ENCODE results near the gene IQSEC1. TPM values are rescaled to one million over a fixed set of nuclear protein-coding genes. Genes with fewer than 3 reads are reported as not detected.

IQSEC1 gene
- total RNA-seq, 1 donor from 2014 or later = 211 TPM

DNA sequence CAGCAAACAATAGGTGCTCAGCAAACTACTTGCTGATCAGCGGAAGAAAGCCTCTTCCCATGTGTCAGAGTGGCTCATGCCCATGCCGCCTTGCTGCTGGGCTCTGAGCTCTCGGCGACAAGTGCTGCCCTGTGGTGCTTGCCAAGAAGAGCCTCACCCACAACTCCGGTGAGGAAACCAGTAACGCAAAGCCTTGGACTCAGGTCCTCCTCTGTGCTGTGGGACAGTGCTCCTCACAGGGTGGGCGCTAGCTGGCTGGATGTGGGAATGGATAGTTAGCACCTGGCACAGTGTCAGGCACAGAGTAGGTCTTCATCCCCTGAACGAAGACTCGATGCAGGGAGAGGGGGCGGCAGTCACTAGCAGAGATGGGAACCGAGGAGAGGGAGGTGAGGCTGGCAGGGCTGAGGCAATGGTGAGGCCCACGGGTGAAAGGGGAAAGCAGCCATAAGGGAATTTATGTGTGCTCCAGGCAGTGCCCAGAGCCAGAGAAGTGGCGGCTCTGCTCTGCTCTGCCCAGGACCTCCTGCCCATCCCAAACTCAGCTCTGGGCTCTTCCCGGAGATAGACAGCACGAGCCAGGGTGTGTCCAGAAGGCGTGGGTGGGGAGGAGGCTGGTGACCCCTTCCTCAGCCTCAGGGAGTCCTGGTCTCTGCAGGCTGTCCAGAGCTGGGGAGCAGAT is 55.7 kb downstream of the IQSEC1 start:
- H3K4me3 Mint-ChIP-seq (ENCODE audit: unreplicated experiment) = peak overlapping the region; percentile 97
- peaks cover 31% of the 10 kb centered on the region for H3K9me3 Mint-ChIP-seq (ENCODE audit: unreplicated experiment)
- peaks cover 34% of the 10 kb centered on the region for H3K27me3 Mint-ChIP-seq (ENCODE audit: unreplicated experiment)
- no peak for DNase-seq
- H3K36me3 Mint-ChIP-seq (ENCODE audit: unreplicated experiment) = no peaks in the 10 kb centered on the region
- TF ChIP-seq, protein P1, sequence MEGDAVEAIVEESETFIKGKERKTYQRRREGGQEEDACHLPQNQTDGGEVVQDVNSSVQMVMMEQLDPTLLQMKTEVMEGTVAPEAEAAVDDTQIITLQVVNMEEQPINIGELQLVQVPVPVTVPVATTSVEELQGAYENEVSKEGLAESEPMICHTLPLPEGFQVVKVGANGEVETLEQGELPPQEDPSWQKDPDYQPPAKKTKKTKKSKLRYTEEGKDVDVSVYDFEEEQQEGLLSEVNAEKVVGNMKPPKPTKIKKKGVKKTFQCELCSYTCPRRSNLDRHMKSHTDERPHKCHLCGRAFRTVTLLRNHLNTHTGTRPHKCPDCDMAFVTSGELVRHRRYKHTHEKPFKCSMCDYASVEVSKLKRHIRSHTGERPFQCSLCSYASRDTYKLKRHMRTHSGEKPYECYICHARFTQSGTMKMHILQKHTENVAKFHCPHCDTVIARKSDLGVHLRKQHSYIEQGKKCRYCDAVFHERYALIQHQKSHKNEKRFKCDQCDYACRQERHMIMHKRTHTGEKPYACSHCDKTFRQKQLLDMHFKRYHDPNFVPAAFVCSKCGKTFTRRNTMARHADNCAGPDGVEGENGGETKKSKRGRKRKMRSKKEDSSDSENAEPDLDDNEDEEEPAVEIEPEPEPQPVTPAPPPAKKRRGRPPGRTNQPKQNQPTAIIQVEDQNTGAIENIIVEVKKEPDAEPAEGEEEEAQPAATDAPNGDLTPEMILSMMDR (IDR thresholded peaks at IDR 0.05; ENCODE audit: partially characterized antibody, unreplicated experiment) = no peak
- H3K4me1 Mint-ChIP-seq (ENCODE audit: low read depth, unreplicated experiment) = peaks cover 45% of the 10 kb centered on the region
- peak overlapping the region; percentile 99 for H3K27ac Mint-ChIP-seq (ENCODE audit: unreplicated experiment)

DNA sequence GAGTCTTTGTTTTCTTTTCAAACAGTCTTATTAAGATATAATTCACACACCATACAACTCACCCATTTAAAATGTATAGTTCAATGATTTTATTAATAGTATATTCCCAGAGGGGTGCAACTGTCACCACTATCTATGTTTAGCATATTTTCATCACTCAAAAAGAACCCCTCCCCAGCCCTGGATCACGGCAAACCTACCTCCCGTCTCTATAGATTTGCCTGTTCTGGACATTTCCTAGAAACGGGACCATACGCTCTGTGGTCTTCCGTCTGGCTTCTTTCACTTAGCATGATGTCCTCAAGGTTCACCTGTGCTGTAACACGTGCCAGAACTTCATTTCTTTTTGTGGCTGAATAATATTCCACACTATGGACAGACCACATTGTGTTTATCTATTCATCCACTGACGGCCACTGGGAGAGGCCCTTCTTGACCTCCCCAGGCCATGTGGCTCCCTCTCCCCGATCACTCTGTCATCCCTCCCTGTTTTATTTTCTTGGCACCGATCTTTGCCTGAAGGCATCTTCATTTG is 56.4 kb downstream of the IQSEC1 start:
- TF ChIP-seq, protein P1 (IDR thresholded peaks at IDR 0.05; ENCODE audit: partially characterized antibody, unreplicated experiment) = no peak
- H3K4me3 Mint-ChIP-seq (ENCODE audit: unreplicated experiment) = peak overlapping the region; percentile 97
- H3K4me1 Mint-ChIP-seq (ENCODE audit: low read depth, unreplicated experiment) = peaks cover 51% of the 10 kb centered on the region
- H3K36me3 Mint-ChIP-seq (ENCODE audit: unreplicated experiment) = no peaks in the 10 kb centered on the region
- peak overlapping the region; percentile 99 for H3K27ac Mint-ChIP-seq (ENCODE audit: unreplicated experiment)
- H3K9me3 Mint-ChIP-seq (ENCODE audit: unreplicated experiment) = peaks cover 27% of the 10 kb centered on the region
- H3K27me3 Mint-ChIP-seq (ENCODE audit: unreplicated experiment) = peaks cover 30% of the 10 kb centered on the region
- no peak for DNase-seq

DNA sequence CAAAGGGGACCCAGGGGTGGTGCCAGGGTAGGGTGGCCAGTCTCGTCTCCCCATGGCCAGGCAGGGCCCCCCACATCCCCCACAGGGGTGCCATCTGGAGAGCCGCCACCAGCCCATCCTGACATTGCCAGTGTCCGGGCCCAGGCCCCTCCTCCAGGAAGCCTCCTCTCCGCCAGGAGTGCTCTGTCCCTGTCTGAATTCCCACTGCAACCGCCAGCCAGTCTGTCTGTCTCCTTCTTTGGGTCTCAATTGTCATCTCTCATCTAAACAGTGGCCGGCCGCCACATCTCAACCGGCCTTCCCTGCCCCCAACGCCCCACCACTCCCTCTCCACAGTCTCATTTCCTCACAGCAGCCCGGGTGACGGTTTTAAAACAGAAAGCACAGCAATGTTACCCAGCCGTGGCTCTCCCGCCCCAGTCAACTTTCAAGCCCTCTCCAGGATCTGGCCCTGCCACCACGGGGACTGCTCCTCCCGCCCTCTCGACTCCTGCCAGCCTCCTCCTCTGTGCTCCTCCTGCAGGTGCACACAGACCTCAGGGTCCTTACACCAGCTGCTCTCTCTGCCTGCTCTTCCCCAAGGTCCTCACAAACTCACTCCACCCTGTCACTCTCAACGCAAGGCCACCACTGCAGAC is 57.0 kb downstream of the IQSEC1 start:
- peak overlapping the region; percentile 99 for H3K27ac Mint-ChIP-seq (ENCODE audit: unreplicated experiment)
- peaks cover 23% of the 10 kb centered on the region for H3K9me3 Mint-ChIP-seq (ENCODE audit: unreplicated experiment)
- H3K27me3 Mint-ChIP-seq (ENCODE audit: unreplicated experiment) = peaks cover 28% of the 10 kb centered on the region
- TF ChIP-seq, protein P1 (IDR thresholded peaks at IDR 0.05; ENCODE audit: partially characterized antibody, unreplicated experiment) = no peak
- DNase-seq = peak; percentile 61
- H3K36me3 Mint-ChIP-seq (ENCODE audit: unreplicated experiment) = no peaks in the 10 kb centered on the region
- peaks cover 54% of the 10 kb centered on the region for H3K4me1 Mint-ChIP-seq (ENCODE audit: low read depth, unreplicated experiment)
- H3K4me3 Mint-ChIP-seq (ENCODE audit: unreplicated experiment) = peak overlapping the region; percentile 97

DNA sequence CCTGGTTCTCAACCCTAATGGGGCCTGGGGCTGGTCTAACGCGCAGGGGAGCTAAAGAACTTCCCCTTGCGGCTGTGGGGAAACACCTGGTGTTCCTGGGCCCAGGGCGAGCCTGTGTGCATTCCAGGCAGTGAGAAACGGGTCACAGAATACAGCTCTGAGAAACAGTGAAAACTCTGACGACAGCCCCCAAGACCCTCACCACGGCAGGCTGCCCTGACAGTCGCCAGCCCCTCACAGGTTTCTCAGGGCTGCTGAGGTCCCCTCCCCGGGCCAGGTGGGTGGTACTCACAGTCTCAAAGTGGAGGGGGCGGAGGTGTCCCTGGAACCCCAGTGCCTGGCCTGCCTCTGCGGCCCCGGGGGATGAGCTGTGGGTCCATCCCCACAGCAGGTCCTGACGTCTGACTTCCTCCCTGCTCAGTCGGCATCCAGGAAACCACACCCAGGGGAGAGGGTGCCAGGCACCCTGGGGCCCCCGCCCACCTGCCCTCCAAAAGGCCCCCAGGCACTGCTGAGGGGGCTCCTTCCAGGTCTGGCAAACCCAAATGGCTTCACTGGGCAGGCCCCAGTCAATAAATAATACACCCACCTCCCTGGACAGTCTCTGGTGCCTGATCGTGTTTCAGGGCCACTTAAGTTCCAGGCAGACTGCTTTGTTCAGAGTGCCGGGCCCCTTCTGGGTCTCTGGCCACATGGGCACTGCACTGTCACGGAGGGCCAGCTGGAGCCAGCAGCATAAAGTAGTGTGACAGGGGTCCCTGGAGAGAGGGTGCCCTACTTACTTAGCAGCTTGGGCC is 57.7 kb downstream of the IQSEC1 start:
- DNase-seq = no peak
- peak overlapping the region; percentile 97 for H3K4me3 Mint-ChIP-seq (ENCODE audit: unreplicated experiment)
- TF ChIP-seq, protein P1 (IDR thresholded peaks at IDR 0.05; ENCODE audit: partially characterized antibody, unreplicated experiment) = no peak
- H3K27ac Mint-ChIP-seq (ENCODE audit: unreplicated experiment) = peak overlapping the region; percentile 99
- peaks cover 20% of the 10 kb centered on the region for H3K9me3 Mint-ChIP-seq (ENCODE audit: unreplicated experiment)
- H3K36me3 Mint-ChIP-seq (ENCODE audit: unreplicated experiment) = no peaks in the 10 kb centered on the region
- peaks cover 57% of the 10 kb centered on the region for H3K4me1 Mint-ChIP-seq (ENCODE audit: low read depth, unreplicated experiment)
- H3K27me3 Mint-ChIP-seq (ENCODE audit: unreplicated experiment) = peaks cover 20% of the 10 kb centered on the region

Data from glutamatergic neuron (in vitro differentiated cells).